SK-MEL-5 (cell line): ENCODE measurements around the gene KCND3. TPM values are rescaled to one million over a fixed set of nuclear protein-coding genes. Genes with fewer than 3 reads are reported as not detected.

Source experiments
- DNase-seq: peaks from one replicate; pipeline ENCODE4 v3.0.0-alpha.2; 2016; ENCODE audit warnings: low read depth, low spot score
- in situ Hi-C: cut with HindIII; loops from 2 replicates; pipeline ENCODE4 v1.10.0; 2016; ENCODE audit warnings: low sequenced_read_pairs, high pct_unique_total_duplicates, low pct_unique_long_range_greater_than_20kb
- polyA plus RNA-seq, 2 experiments: library from polyadenylated mRNA; depleted of rRNA; stranded (reverse); fragments of >200 nt; gene quantifications; 2 replicates each; pipeline ENCODE4 v1.2.3, GENCODE V29; 2015
- total RNA-seq: library from RNA; depleted of rRNA; stranded (reverse); fragments of >200 nt; shearing (Covaris generic); gene quantifications from 2 replicates; pipeline ENCODE4 v1.2.3, GENCODE V29; 2014; rRNA removed

Gene KCND3
- 0.11 and 0.13 TPM in 2 replicates for total RNA-seq
- polyA plus RNA-seq (2015; cell fraction: cytosol; rRNA removed) = 0.05 and 0.07 TPM in 2 replicates
- 0.06 and 1.3 TPM in 2 replicates for polyA plus RNA-seq (2015; cell fraction: nucleus; rRNA removed)

DNA sequence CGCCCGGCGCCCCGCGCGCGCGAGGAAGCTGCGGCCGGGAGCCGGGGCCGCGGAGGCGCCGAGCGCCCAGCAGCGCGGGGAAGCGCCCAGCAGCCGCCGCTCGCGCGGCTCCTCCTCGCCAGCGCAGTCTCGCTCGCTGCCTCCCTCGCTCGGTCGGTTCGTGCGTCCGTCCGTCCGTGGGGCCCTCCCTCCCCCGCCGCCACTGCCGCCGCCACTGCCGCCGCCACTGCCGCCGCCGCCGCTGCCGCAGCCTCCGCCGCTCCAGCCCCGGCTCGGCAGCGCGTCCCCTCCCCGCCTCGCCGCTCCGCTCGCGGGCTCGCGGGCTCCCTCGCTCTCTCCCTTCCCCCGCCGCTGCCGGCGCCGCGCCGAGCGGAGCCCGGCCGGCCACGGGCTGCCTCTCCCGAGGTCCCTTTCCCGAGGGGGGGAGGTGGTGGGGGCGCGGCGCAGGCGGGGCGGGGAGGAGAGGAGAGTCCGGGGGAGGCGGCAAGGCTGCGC is at the start of gene KCND3:
KCND3 (minus strand) TSS at position 138 of the 495 bp plus-strand sequence.
- DNase-seq = no peak
- in situ Hi-C loops = no loop called here

DNA sequence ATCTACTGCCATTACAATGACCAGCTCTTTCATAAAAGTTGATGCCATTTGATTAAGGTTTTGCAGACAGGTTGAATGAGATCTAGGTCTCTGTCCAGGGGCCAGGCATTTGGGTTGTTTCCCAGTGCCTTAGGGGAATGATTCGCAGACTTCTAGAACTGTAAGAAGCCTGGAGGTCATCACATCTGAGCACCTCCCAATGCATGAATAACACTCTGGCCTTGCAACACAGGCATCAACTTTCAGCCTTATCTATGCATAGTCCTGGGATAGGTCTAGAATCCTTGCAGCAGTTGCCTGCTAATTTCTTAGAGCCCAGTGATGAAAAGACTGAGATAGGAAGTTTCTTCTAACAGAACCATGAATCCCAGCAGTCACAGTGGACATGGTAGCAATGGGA is 44.8 kb upstream of the KCND3 start:
- in situ Hi-C loops = no loop called here

DNA sequence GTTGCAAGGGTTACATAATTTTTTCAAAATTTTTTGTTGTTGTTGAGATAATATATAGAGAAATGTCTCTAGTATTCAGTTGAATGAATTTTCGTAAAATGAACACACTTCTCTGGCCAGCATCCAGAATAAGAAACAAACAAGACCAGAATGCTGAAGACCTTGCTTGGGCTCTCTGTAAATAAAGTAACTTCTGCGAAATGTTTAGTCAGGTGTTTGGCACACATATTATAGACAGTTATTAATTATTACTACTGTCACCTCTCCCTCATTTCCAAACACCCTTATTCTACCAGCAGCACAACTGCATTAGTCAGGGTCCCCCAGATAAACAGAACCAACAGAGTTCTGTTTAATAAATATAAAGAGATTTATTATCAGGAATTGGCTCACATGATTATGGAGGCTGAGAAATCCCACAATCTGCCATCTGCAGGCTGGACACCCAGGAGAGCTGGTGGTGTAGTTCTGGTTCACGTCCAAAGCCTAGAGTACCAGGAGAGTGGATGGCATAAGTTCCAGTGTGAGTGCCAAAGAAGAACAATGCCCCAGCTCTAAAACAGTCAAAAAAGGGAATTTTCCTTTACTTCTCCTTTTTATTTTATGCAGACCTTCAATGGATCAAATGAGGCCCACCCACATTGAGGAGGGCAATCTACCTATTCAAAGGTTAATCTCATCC is 44.1 kb upstream of the KCND3 start:
- DNase-seq = no peak
- in situ Hi-C loops = no loop called here

More for the DNA sequence above, 44.8 kb upstream of the KCND3 start:
- no peak for DNase-seq

DNA sequence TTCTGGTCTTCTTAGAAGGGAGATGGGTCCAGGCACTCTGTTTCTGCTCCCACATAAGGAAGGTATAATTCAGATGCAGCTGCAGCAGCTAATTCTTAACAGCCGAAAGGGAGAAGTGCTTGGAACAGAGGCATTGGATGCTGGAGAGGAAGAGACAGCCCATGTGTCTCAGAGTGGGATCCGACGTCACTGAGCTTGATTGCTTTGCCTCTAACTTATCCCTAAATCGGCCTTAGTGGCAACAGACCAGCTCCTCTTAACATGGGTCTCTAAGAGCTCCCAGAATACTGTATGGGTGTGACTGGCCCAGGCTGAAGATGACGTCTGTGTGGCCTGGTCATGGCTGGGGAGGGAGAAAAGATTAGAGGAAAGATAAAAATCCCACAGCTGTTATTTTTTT is 40.7 kb upstream of the KCND3 start:
- in situ Hi-C loops = no loop called here
- no peak for DNase-seq

DNA sequence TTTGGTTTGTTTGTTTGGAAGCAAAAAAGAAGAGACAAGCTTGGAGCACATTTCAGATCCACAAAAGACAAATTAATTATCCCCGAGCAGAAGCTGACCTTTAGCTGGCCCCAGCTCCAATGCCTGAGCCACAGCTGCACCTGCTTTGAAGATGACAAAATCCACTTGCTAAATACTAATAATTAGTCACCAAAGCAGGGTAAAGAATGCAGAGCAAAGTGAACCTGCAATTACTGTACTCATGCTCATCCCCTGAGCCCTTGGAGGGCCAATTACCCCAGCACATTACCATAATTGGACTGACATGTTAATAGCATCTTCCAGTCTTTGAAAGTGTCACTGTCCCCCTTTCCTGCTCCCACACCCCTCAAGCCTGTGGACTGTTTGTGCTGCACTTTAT is 38.2 kb upstream of the KCND3 start:
- DNase-seq = no peak
- in situ Hi-C loops = no loop called here

DNA sequence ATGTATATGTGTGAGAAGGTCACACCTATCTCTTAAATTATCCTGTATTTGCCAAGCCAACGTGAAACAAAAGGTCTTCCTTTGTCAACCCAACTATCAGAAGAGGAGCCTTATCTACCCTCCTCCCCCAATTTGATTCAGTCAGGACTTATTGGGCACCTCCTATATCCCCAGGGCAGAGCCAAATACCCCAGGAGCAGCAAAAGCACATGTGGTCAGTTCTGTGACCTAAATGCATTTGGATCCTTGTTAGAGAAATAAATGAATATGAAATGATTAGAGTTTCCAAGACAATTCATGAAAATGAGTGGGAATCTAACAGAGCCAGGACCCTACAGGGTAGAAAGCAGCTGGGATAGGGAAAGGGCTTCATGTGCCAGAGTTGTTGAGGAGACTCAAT is 37.0 kb upstream of the KCND3 start:
- in situ Hi-C loops = no loop called here
- no peak for DNase-seq

DNA sequence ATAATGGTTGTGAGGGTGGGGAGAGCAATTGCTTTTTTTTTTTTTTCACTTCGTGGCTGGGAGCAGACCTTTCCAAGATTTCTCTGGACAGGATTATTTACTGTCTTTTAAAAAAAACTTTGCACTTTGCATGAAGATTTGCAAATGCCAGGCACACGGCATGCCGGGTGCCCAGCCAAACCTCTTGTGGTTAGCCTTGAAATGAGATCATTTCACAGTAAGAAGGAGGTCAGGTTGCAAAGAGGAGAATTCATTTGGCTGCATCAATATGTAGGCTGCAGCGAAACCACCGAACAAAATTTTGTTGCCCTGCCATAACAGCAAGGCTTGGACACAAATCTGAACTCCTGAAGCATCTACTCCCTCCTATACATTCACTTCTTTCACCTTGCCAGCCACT is 36.5 kb upstream of the KCND3 start:
- DNase-seq = no peak
- in situ Hi-C loops = no loop called here

DNA sequence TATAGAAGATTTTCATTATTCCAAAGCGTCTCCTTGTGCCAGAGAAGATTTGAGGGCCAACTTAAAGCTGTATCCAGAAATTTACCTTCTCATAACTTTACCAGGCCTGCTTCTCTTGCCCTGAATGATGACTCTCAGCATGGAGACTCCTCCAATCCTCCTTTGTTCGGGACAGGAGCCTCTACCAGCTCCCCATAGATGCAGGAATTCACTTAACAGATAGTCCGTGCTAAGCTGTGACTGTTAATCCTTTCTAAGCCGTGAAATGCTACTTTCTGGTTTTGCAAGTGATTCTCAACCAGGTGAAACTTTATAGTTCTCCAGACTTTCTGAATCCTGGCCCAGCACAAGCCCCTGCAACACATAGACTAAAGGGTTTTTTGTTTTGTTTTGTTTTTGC is 31.8 kb upstream of the KCND3 start:
- in situ Hi-C loops = no loop called here
- no peak for DNase-seq

DNA sequence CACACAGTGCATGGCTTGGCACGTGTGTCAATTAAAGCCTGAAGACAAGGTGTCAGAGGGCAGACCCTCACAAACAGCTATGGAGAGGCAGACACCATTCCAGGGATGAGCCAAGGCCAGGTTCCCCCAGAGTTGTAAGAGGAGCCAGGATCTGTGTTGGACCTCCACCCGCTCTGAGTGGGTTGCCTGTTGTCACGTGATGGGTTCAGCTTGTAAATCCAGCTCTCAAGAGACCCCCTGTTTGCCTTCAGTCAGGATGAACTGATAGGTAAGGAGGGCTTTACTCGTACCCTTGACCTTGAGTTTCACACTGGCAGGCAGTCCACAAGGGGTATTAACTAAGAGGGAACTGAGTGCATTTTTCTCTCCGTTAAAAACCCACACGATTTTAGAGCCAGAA is 27.7 kb upstream of the KCND3 start:
- in situ Hi-C loops = no loop called here
- DNase-seq = no peak

DNA sequence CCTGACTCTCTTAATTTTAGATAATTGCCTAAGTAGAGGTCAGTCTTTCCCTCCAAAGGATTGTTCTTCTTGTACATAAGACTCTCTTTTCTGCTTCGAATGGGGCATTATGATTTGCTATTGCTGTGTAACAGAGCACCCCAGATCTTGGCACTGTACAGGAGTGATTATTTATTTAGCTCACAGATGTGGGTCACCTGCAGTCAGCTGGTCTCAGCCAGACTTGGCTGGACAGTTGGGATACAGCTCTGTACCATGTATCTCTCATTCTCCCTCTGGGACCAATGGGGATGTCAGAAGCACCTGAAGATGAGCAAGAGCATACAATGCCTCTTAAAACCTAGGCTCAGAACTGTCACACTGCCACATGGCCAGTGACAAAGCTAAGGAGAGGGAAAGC is 23.4 kb upstream of the KCND3 start:
- in situ Hi-C loops = no loop called here
- DNase-seq = no peak

DNA sequence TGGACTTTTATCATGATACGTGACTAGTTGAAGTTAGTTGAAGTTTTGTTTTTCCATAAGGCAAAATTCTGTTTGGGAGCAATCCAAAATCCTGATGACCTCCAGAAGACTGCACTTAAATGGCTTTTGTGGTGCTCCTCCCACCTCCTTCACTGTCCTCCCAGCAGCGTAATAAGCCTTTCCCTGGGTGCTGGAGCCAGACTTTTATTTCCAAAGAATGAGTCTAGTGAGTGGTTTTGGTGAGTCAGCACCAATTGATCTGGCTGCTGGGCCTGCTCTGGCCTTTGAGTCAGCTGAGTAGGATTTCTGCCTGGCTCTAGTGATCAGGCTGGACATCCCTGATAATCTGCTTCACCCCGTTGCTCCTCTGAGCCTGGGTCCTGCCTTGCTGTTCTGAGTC is 21.7 kb upstream of the KCND3 start:
- DNase-seq = no peak
- in situ Hi-C loops = no loop called here

DNA sequence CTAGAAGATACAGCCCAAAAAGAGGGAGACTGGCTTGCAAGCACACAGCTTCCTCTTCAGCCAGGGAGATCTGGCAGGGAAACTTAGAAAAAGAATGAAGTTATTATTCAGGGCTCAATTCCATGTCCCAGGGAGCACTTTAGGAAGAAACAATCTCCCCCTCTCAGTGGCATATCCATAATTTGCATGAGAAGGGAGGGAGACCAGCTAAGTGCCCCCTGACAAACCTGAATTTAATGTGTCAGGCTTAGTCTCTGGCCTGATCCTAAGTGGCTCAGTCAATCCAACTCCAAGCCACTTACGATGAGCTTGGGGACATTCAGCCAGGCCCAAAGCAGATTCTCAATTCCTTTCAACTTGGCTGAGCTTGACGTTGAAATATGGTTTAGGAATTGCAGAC is 17.7 kb upstream of the KCND3 start:
- in situ Hi-C loops = no loop called here
- no peak for DNase-seq

DNA sequence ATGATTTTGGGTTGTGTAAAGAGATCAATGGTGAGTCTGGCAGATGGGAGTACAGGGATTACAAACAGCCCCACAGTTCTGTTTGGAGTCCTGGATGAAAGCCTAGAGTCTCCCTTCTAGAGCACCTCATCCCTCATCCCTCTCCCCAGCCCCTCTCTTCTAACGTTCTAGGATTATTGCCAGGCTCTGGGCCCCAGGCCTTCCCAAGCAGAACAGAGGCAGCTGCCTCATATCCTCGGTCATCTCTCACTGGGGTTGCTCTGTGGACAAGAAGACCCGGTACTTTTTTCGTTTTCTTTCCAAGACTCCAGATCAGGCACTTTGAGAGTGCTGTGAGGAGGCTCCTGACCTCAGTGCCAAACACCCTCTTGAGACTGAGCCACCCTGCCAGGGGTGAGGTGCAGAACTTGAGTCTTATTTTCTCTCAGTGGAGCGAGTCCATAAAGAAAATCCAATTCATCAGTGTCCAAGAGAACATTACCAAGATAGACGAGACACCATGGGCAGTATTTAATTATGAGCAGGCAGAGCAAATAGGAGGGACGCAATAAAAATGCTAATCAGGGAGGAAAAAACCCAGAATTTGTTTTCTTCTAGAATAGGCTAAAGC is 17.1 kb upstream of the KCND3 start:
- no peak for DNase-seq
- in situ Hi-C loops = no loop called here

DNA sequence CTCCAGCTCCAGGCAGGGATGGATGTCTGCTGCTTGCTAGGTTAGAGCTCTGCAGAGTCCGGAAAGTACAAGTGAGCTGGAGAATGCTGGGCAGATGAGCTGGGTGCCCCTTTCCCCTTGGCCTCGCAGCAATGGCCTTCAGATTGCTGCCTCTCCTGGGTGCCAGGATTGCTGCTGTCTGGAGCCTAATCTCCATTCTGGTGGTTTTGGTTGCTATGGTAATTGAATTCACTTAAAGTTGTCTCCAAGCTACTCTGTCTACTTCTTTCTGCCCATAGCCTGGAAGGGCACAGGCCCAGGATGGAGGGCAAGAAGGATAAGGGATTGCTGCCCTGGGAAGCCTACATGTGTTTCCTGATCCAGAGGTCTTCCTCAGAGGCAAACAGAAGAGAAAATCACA is 14.6 kb upstream of the KCND3 start:
- no peak for DNase-seq
- in situ Hi-C loops = no loop called here

DNA sequence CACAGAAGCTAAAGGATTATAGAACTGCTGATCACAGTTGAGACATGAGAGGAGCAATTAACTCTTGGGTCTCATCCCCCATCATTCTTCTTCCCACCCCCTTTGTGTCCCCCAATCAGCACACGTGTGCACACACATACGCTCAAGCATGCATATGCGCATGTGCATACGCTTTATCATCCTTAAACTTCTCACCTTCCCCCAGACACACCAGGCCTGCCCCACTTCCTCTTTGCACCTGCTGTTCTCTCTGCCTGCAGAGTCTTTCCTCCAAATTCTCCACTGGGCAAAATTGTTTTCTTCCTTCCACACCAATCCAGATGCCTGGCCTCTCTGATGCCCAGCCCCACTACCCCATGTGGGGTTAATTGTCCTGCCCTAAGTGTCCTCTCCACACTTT is 13.0 kb upstream of the KCND3 start:
- no peak for DNase-seq
- in situ Hi-C loops = no loop called here

DNA sequence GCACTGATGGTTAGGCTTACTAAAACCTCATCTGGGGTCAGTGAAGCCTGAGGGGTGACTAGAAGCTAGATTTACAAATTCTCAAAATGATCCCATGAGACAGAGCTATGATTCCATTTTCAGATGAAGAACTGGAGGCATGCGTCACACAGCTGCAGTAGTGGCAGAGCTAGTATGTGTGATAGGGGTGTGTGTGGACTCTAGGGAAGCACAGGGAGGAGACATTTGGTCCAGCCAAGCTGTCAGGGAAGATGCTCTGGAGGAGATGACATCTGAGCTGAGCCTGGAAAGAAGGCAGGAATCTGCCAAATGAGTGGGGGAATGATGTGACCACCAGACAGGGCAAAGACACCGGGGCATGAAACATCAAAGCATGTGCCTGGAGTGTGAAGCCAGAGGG is 12.0 kb upstream of the KCND3 start:
- in situ Hi-C loops = no loop called here
- no peak for DNase-seq

DNA sequence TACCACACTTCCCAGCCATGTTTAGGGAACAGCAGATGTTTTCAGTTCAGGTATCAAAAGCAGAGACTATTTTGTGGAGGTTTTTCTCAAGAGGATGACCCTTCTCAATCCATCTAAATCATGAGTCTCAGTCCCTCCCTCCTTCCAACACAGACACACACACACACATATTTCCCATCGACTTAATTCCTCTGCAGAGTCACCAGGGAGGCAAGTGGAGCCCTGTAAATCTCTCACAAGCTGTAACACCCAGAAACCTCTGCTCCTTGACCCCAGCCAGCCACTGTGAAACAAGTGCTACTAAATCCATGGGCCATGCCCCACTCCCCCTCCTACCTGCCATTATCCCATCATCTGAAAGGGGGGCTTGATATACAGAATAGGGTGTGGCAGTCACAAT is 10.6 kb upstream of the KCND3 start:
- DNase-seq = no peak
- in situ Hi-C loops = no loop called here

DNA sequence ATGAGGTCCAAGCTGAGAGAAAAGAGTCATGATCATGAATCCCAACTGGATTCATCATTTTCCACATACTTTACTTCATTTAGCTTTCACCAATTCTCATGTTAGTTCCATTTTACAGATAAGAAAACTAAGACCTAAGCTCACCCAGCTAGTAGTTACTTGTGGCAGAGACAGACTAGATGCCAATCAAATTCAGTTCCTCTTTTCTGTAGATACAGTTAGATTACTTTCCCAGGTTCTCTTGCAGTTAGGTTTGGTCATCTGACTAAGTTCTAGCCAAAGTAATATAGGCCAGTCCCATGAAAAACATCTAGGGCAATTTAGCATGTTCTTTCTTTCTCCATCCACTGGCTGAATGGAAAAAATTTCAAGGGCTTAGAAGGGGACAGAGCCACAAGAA is 8.9 kb upstream of the KCND3 start:
- no peak for DNase-seq
- in situ Hi-C loops = no loop called here

DNA sequence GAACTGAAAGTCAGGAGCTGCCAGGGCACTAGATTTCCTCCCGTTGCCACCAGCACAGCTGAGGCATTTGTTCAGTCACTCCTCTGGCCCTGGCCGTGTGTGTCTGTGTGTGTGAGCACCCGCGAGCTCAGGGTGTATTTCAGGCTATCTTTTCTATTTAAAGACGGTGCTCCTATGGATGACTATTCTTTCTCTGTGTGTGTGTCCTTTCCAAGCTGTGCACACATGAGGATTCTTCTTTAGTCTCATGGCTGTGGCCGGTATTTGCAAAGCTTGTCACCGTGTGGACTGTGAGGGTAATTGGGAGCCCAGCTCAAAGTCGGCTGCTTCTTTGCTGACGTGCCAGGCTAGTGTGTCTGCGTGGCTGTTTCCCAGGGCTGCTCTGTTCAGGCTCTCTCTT is 3.0 kb upstream of the KCND3 start:
- no peak for DNase-seq
- in situ Hi-C loops = no loop called here
